Endothelial cell of umbilical vein (primary cell): ENCODE data around the gene CSPG5. TPM values are rescaled to one million over a fixed set of nuclear protein-coding genes. Genes with fewer than 3 reads are reported as not detected.

Source experiments
- BruUV-seq: library from RNA; stranded (reverse); fragments of 400-500 nt; replicated peaks from 2 replicates; lab custom pipeline; 2021; lab: Mats Ljungman, UMichigan
- CTCF ChIA-PET: fragments of 300-600, 350-600 bp; sonication (Branson Sonifier 250); formaldehyde crosslinking; loops from one replicate; lab custom pipeline; 2021; ENCODE audit warnings: antibody characterized with exemption, inconsistent platforms; lab: Charles Lee
- POLR2A ChIA-PET: fragments of 300-600, 350-600 bp; sonication (Branson Sonifier 250); formaldehyde crosslinking; loops from one replicate; lab custom pipeline; 2021; ENCODE audit warnings: antibody characterized with exemption, inconsistent platforms; lab: Charles Lee
- DNase-seq: peaks from one replicate; pipeline ENCODE4 v3.0.0-alpha.2; 2011; ENCODE audit warnings: low read depth, low spot score
- FAIRE-seq: peaks from 2 replicates; lab custom pipeline; 2011; peaks lifted over from hg19 to GRCh38; lab: Jason Lieb, UNC
- H2AFZ ChIP-seq: 2 replicates; pipeline ENCODE4 v1.6.0; 2012; ENCODE audit warnings: low read depth, low read length, control low read depth, inconsistent platforms
- H3K27ac ChIP-seq: 2 replicates; pipeline ENCODE4 v1.5.1; 2011; ENCODE audit warnings: low read depth, mild to moderate bottlenecking, control low read depth, low read length, moderate library complexity; ENCODE audit not compliant: insufficient read depth
- H3K27me3 ChIP-seq, 2 experiments: 2 replicates each; pipeline versions ENCODE4 v1.6.0 to v1.6.1; 2011; ENCODE audit warnings: low read length in 2 of 2, mixed read lengths in 1 of 2; ENCODE audit not compliant: control insufficient read depth in 2 of 2, insufficient read depth in 2 of 2
- H3K36me3 ChIP-seq, 2 experiments: 2 replicates in 1 of 2; 3 replicates in 1 of 2; pipeline ENCODE4 v1.5.1; 2011; ENCODE audit warnings: low read length in 2 of 2, mild to moderate bottlenecking in 1 of 2, moderate library complexity in 1 of 2; ENCODE audit not compliant: control insufficient read depth in 2 of 2, insufficient read depth in 2 of 2; ENCODE audit errors: extremely low read depth in 1 of 2
- H3K4me1 ChIP-seq: 3 replicates; pipeline ENCODE4 v1.5.1; 2011; ENCODE audit warnings: mild to moderate bottlenecking, low read length; ENCODE audit not compliant: control insufficient read depth, insufficient read depth; ENCODE audit errors: extremely low read depth
- H3K4me2 ChIP-seq: 2 replicates; pipeline ENCODE4 v1.6.1; 2011; ENCODE audit warnings: low read length, control low read depth, mixed read lengths; ENCODE audit not compliant: insufficient read depth
- H3K4me3 ChIP-seq, 3 experiments: fragments of 200-600 bp in 1 of 3; sonication (generic), shearing (Covaris generic) in 1 of 3; replicated peaks in 1 of 3; 2 replicates each; pipeline ENCODE4 v1.5.1; 2011 to 2016; ENCODE audit warnings: control low read depth in 3 of 3, low read length in 3 of 3, mild to moderate bottlenecking in 2 of 3, inconsistent platforms in 1 of 3, low read depth in 1 of 3, moderate library complexity in 1 of 3; ENCODE audit not compliant: insufficient read depth in 1 of 3
- H3K79me2 ChIP-seq: 2 replicates; pipeline ENCODE4 v1.6.0; 2012; ENCODE audit warnings: low read length, inconsistent platforms; ENCODE audit not compliant: control insufficient read depth, insufficient read depth
- H3K9ac ChIP-seq: replicated peaks from 2 replicates; pipeline ENCODE3; 2011; ENCODE audit warnings: low read length, control low read depth; ENCODE audit not compliant: insufficient read depth; ENCODE audit errors: extremely low read depth
- H3K9me1 ChIP-seq: replicated peaks from 3 replicates; pipeline ENCODE4 v1.6.0; 2011; ENCODE audit warnings: mild to moderate bottlenecking, low read length; ENCODE audit not compliant: control insufficient read depth, insufficient read depth; ENCODE audit errors: extremely low read depth
- H3K9me3 ChIP-seq: replicated peaks from 2 replicates; pipeline ENCODE4 v1.5.1; 2012; ENCODE audit warnings: low read length, inconsistent platforms; ENCODE audit not compliant: control insufficient read depth, insufficient read depth
- H4K20me1 ChIP-seq: replicated peaks from 2 replicates; pipeline ENCODE3; 2011; ENCODE audit warnings: mild to moderate bottlenecking, low read length; ENCODE audit not compliant: control insufficient read depth, insufficient read depth; ENCODE audit errors: extremely low read depth
- CTCF ChIP-seq, 2 donors: IDR thresholded peaks; 1 replicate in 1 of 2; 2 replicates in 1 of 2; pipeline ENCODE4 v1.5.1; 2011; ENCODE audit warnings: low read length in 2 of 2, mild to moderate bottlenecking in 2 of 2, moderate library complexity in 2 of 2, control low read depth in 1 of 2, inconsistent platforms in 1 of 2, low read depth in 1 of 2; ENCODE audit not compliant: insufficient read depth in 1 of 2; ENCODE audit errors: extremely low read depth in 1 of 2
- EZH2 ChIP-seq: IDR thresholded peaks from 2 replicates; pipeline ENCODE4 v1.6.1; 2012; ENCODE audit warnings: borderline replicate concordance, low read depth, mild to moderate bottlenecking, moderate library complexity, low read length, inconsistent platforms; ENCODE audit not compliant: severe bottlenecking
- FOS ChIP-seq: IDR thresholded peaks from 2 replicates; pipeline ENCODE4 v1.6.1; 2011; ENCODE audit warnings: mild to moderate bottlenecking, low read length, moderate library complexity, borderline replicate concordance; ENCODE audit not compliant: insufficient read depth
- GATA2 ChIP-seq: IDR thresholded peaks from 2 replicates; pipeline ENCODE4 v1.7.0; 2011; ENCODE audit warnings: low read depth, mild to moderate bottlenecking, moderate library complexity, mixed read lengths, low read length; ENCODE audit not compliant: insufficient read length, insufficient read depth
- JUN ChIP-seq: IDR thresholded peaks from 2 replicates; pipeline ENCODE4 v1.6.1; 2011; ENCODE audit warnings: borderline replicate concordance, low read depth; ENCODE audit not compliant: insufficient read length, insufficient read depth
- MAX ChIP-seq: IDR thresholded peaks from 2 replicates; pipeline ENCODE4 v1.6.1; 2011; ENCODE audit not compliant: insufficient read depth, insufficient read length
- MYC ChIP-seq: IDR thresholded peaks from one replicate; pipeline ENCODE4 v1.6.1; 2011; ENCODE audit warnings: mild to moderate bottlenecking, low read depth, low read length
- POLR2A ChIP-seq: IDR thresholded peaks from 2 replicates; pipeline ENCODE4 v1.6.1; 2012; ENCODE audit warnings: low read depth, mild to moderate bottlenecking, control low read depth, low read length
- POLR2AphosphoS5 ChIP-seq: IDR thresholded peaks from 2 replicates; pipeline ENCODE4 v1.6.1; 2012; ENCODE audit warnings: low read depth, mild to moderate bottlenecking, control low read depth, low read length, moderate library complexity; ENCODE audit not compliant: insufficient read depth
- dilution Hi-C: fragments of 300-500 bp; cut with MboI; formaldehyde crosslinking; loops from one replicate; pipeline ENCODE4 v1.15.0; 2019; ENCODE audit warnings: low sequenced_read_pairs; ENCODE audit not compliant: extremely low pct_ligation_motif_present
- intact Hi-C: fragments of 100-400 bp; cut with micrococcal nuclease; formaldehyde crosslinking; loops from one replicate; pipeline ENCODE4 v1.10.0; 2022
- polyA plus RNA-seq, 4 experiments: library from polyadenylated mRNA; depleted of rRNA in 3 of 4; stranded (reverse) in 3 of 4; unstranded in 1 of 4; fragments of >200 nt; gene quantifications; 2 replicates each; pipeline versions ENCODE4 v1.2.1 to v1.2.3, GENCODE V29; 2011 to 2012; ENCODE audit warnings: missing spikeins in 1 of 4
- total RNA-seq: library from RNA; stranded (reverse); gene quantifications from 2 replicates; pipeline ENCODE4 v1.2.3, GENCODE V29; 2021

Gene CSPG5
- total and polyA plus RNA-seq, 2 donors (not counting 3 experiments of a cell fraction or from before 2014, with no cell fraction given): 0.32 to 0.55 TPM

- H3K9me3 ChIP-seq: no peaks in the 10 kb centered on the region
- intact Hi-C loops: no loop called here
- no peak overlapping the region for H3K4me3 ChIP-seq
- ChIA-PET POLR2A (interaction anchor here (0.5 kb wide), 1 partner anchor 88 kb away, joined by 5 read pairs; no protein-coding TSS in a partner anchor), CTCF (interaction anchor here (1.0 to 4.5 kb wide), 5 partner anchors 9 to 91 kb away, joined by 3 to 25 read pairs (median 5); no protein-coding TSS in a partner anchor)
- H3K9me1 ChIP-seq: no peaks in the 10 kb centered on the region
- dilution Hi-C loops: no loop called here
- H3K27ac ChIP-seq: no peak overlapping the region
- no peaks in the 10 kb centered on the region for H3K36me3 ChIP-seq
- DNase-seq: no peak
- no TSS peak for BruUV-seq
- H2AFZ ChIP-seq: no peak overlapping the region
- H3K79me2 ChIP-seq: no peaks in the 10 kb centered on the region
- FAIRE-seq: no peak
- TF ChIP-seq POLR2AphosphoS5: no peak
- no peak overlapping the region for H3K9ac ChIP-seq
- H4K20me1 ChIP-seq: no peaks in the 10 kb centered on the region
- peaks cover 0 to 4% of the 10 kb centered on the region in 2 experiments for H3K27me3 ChIP-seq
- no peaks in the 10 kb centered on the region for H3K4me1 ChIP-seq
- H3K4me2 ChIP-seq: no peak overlapping the region
Observed at GRCh38 chr3:47533481-47533880, 45.2 kb downstream of the CSPG5 start.

GRCh38 chr3:47527952-47528725 is 50.5 kb downstream of the CSPG5 start:
- no TSS peak for BruUV-seq
- no peak overlapping the region for H3K9ac ChIP-seq
- no peak for FAIRE-seq
- no peak overlapping the region for H3K27ac ChIP-seq
- H3K4me2 ChIP-seq: no peak overlapping the region
- TF ChIP-seq JUN (no peak), CTCF (IDR thresholded peaks at IDR 0.05; ENCODE audit: extremely low read depth in 1 of 2, insufficient read depth in 1 of 2, low read depth in 1 of 2, low read length in 2 of 2) (no peak), MAX (no peak), POLR2A (no peak), POLR2AphosphoS5 (no peak), EZH2 (no peak), GATA2 (no peak), MYC (no peak), FOS (no peak)
- H3K36me3 ChIP-seq: no peaks in the 10 kb centered on the region
- CTCF ChIA-PET: interaction anchor here (1.1 kb wide), 1 partner anchor 30 kb away, joined by 3 read pairs; no protein-coding TSS in a partner anchor
- no peaks in the 10 kb centered on the region for H3K9me3 ChIP-seq
- H3K79me2 ChIP-seq: no peaks in the 10 kb centered on the region
- POLR2A ChIA-PET: no interaction called here
- no peaks in the 10 kb centered on the region for H3K9me1 ChIP-seq
- no peak for DNase-seq
- H3K4me3 ChIP-seq: no peak overlapping the region
- no peaks in the 10 kb centered on the region for H3K4me1 ChIP-seq
- no peak overlapping the region for H2AFZ ChIP-seq
- dilution Hi-C loops (no loop called here), intact Hi-C loops (no loop called here)
- no peaks in the 10 kb centered on the region for H4K20me1 ChIP-seq
- H3K27me3 ChIP-seq: no peaks in the 10 kb centered on the region
